Fibroblast of mammary gland (primary cell): ENCODE data around the gene GPR78.

Experiments used
- DNase-seq: peaks from one replicate; pipeline ENCODE4 v3.0.0-alpha.2; 2010; ENCODE audit warnings: low read depth
- H3K4me3 ChIP-seq: 2 replicates; pipeline ENCODE4 v1.5.1; 2011; ENCODE audit warnings: low read depth, mild to moderate bottlenecking, low read length, moderate library complexity; ENCODE audit not compliant: control insufficient read depth
- TF ChIP-seq, protein P1 (sequence below): conservative IDR thresholded peaks from 2 replicates; pipeline ENCODE4 v1.5.1; 2011; ENCODE audit warnings: low read depth, low read length, inconsistent platforms; ENCODE audit not compliant: control insufficient read depth, insufficient read depth

The GPR78 gene, protein sequence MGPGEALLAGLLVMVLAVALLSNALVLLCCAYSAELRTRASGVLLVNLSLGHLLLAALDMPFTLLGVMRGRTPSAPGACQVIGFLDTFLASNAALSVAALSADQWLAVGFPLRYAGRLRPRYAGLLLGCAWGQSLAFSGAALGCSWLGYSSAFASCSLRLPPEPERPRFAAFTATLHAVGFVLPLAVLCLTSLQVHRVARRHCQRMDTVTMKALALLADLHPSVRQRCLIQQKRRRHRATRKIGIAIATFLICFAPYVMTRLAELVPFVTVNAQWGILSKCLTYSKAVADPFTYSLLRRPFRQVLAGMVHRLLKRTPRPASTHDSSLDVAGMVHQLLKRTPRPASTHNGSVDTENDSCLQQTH

DNA sequence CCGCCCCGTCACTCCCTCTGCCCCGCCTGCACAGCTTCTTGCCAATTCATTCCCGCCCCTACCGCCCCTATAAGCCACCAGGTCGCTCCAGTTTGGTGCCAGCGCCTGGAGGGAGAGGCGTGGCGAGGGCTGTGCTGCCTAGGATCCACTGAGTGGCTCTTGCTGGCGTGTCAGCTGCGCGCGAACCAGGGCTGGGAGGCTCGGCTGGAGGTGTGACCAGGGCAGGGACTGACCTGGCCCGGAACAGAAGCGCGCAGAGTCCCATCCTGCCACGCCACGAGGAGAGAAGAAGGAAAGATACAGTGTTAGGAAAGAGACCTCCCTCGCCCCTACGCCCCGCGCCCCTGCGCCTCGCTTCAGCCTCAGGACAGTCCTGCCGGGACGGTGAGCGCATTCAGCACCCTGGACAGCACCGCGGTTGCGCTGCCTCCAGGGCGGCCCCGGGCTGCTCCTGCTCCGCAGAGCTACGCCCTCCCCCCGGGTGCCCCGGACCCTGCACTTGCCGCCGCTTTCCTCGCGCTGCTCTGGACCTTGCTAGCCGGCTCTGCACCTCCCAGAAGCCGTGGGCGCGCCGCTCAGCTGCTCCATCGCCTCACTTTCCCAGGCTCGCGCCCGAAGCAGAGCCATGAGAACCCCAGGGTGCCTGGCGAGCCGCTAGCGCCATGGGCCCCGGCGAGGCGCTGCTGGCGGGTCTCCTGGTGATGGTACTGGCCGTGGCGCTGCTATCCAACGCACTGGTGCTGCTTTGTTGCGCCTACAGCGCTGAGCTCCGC lies at the start of gene GPR78:
GPR78 (plus strand) TSS at position 72 of the 773 bp plus-strand sequence; CDS start at position 663, 591 bp downstream.
- TF ChIP-seq, protein P1, sequence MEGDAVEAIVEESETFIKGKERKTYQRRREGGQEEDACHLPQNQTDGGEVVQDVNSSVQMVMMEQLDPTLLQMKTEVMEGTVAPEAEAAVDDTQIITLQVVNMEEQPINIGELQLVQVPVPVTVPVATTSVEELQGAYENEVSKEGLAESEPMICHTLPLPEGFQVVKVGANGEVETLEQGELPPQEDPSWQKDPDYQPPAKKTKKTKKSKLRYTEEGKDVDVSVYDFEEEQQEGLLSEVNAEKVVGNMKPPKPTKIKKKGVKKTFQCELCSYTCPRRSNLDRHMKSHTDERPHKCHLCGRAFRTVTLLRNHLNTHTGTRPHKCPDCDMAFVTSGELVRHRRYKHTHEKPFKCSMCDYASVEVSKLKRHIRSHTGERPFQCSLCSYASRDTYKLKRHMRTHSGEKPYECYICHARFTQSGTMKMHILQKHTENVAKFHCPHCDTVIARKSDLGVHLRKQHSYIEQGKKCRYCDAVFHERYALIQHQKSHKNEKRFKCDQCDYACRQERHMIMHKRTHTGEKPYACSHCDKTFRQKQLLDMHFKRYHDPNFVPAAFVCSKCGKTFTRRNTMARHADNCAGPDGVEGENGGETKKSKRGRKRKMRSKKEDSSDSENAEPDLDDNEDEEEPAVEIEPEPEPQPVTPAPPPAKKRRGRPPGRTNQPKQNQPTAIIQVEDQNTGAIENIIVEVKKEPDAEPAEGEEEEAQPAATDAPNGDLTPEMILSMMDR = no peak
- DNase-seq = peak; percentile 42

DNA sequence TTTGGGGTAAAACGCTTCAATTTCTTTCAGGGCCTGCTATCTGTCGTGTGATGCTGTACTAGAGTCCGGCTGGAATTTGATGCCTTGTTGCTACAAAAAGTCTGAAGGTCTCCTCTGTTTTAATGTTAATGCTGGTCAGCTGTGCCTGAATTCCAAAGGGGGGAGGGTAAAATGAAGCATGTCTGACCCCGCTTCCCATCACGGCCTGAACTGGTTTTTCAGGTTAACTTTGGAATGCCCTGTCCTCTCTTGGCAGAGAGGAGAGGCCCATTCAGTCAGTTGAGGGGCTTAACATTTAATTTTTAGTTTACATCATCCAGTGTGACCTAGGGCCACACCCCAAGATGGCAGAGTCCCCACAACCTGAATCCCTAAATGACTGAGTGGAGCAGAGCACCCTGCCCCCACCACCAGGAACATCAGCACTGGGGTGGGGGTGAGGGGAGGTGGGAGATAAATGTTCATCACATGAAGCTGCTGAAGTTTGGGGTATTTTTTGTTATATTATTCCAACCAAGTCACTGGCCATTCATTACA lies 47.9 kb upstream of the GPR78 start:
- TF ChIP-seq, protein P1 = no peak
- no peak overlapping the region for H3K4me3 ChIP-seq
- DNase-seq = no peak

More for the DNA sequence above, at the start of gene GPR78:
- H3K4me3 ChIP-seq = no peak within 1 kb of the TSS

DNA sequence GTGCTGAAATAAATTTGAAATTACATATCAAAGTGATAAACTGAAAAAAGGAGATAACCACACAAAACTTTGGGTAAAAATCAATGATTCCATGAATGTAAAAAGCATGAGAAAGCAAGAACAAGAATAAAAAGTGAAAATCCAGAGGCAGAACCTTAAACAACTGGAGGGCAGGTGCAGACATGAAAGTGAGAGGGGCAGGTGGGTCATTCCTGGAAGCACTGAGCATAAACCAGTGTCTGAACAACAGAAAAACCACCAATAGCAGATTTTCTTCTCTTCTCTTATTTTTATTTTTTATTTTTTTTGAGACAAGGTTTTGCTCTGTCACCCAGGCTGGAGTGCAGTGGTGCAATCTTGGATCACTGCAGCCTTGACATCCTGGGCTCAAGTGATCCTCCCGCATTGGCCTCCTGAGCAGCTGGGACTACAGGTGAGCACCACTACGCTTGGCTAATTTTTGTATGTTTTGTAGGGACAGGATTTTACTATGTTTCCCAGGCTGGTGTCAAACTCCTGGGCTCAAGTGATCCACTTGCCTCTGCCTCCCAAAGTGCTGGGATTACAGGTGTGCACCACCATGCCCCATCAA lies 46.8 kb upstream of the GPR78 start:
- H3K4me3 ChIP-seq = no peak overlapping the region
- TF ChIP-seq, protein P1 = no peak

DNA sequence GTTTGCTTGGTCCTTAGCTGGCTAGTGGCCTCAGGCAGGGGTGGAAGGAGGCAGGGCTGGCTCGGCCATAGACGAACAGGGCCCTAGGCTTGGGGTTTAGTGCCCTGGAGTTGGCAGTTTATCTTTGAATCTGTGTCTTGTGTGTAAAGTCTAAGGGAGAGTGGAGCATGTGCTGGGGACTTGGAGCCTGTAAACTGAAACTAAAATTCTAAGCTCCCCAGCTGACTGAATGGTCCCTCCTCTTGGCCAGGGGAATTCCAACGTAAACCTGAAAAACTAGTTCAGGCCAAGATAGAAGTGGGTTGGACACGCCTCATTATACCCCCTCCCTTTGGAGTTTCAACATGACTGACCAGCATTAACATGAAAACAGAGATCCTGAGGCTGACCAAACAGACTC lies 46.1 kb upstream of the GPR78 start:
- H3K4me3 ChIP-seq = no peak overlapping the region
- peak; percentile 24 for DNase-seq
- TF ChIP-seq, protein P1 = no peak

More for the DNA sequence above, 46.8 kb upstream of the GPR78 start:
- no peak for DNase-seq

DNA sequence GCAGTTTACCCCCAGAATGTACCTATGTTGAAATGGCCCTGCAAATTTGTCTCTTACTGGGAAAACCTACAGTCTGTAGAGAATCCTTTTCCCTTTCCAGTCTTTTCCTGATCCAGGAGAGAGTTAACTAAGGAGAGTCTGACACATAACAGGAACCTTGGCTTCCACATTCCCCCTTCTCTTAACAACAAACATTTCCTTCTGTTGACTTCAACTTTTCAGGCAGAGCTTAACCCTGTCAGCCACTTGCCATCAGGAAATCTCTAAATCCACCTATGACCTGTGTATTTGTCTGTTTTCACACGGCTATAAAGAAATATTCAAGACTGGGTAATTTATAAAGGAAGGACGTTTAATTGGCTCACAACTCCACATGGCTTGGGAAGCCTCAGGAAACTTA lies 45.6 kb upstream of the GPR78 start:
- no peak for DNase-seq
- H3K4me3 ChIP-seq = no peak overlapping the region
- TF ChIP-seq, protein P1 = no peak

DNA sequence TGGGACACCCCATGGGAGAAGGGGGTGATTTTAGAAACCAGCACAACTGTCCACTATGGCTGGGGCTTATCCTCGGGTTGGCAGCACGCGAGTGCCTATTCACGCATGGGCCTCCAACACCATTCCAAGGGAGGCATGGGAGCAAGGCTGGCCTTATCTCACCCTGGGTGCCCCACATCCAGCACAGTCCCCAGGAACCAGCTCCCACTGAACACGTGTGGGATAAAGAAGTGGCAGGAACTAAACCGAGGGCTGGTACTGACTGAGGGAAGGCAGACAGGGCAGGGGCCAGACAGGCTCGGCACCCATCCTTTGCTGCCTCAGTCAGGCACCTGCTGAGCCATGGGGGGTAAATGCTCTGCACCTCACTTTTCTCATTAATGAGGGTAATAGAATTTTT lies 43.7 kb upstream of the GPR78 start:
- TF ChIP-seq, protein P1 = no peak

More for the DNA sequence above, 43.7 kb upstream of the GPR78 start:
- DNase-seq = no peak
- H3K4me3 ChIP-seq = no peak overlapping the region
